Measurements from ENCODE around the gene NUCKS1. TPM values are rescaled to one million over a fixed set of nuclear protein-coding genes. Genes with fewer than 3 reads are reported as not detected.

The NUCKS1 gene
- polyA plus RNA-seq, 1 donor from 2014 or later: 134 TPM

- H3F3A ChIP-seq (ENCODE audit: insufficient read depth, low read length, poor library complexity, severe bottlenecking): peaks cover 4% of the 10 kb centered on the region
- TF ChIP-seq EP300 (conservative IDR thresholded peaks at IDR 0.05; ENCODE audit: poor library complexity, severe bottlenecking): no peak
- H3K36me3 ChIP-seq (ENCODE audit: insufficient read depth, low read length): no peaks in the 10 kb centered on the region
- no peak overlapping the region for H3K4me2 ChIP-seq (ENCODE audit: low read length)
- H4K20me1 ChIP-seq (ENCODE audit: insufficient read depth): no peaks in the 10 kb centered on the region
- no peaks in the 10 kb centered on the region for H3K27me3 ChIP-seq (ENCODE audit: insufficient read depth, low read depth, low read length)
- no peak overlapping the region for H2AFZ ChIP-seq (ENCODE audit: low read depth, low read length)
- H3K9me2 ChIP-seq (ENCODE audit: insufficient read depth, low read length): no peaks in the 10 kb centered on the region
- H3K9ac ChIP-seq (ENCODE audit: low read length): no peak overlapping the region
- no peak overlapping the region for H3K27ac ChIP-seq (ENCODE audit: low read length)
- H3K9me3 ChIP-seq (ENCODE audit: low read length): no peaks in the 10 kb centered on the region
- H3K79me2 ChIP-seq (replicated peaks; ENCODE audit: insufficient read depth, low read length): peaks cover 3% of the 10 kb centered on the region
- H3K4me3 ChIP-seq (ENCODE audit: low read length): no peak overlapping the region
Observed at GRCh38 chr1:205665201-205666045, 84.6 kb downstream of the NUCKS1 start.

GRCh38 chr1:205664399-205665017 is 85.5 kb downstream of the NUCKS1 start:
- no peak overlapping the region for H3K9ac ChIP-seq (ENCODE audit: low read length)
- H3K4me3 ChIP-seq (ENCODE audit: low read length): no peak overlapping the region
- no peak overlapping the region for H2AFZ ChIP-seq (ENCODE audit: low read depth, low read length)

More at GRCh38 chr1:205664399-205665017, 85.5 kb downstream of the NUCKS1 start:
- no peak overlapping the region for H3K27ac ChIP-seq (ENCODE audit: low read length)
- H3F3A ChIP-seq (ENCODE audit: insufficient read depth, low read length, poor library complexity, severe bottlenecking): no peaks in the 10 kb centered on the region
- H3K9me3 ChIP-seq (ENCODE audit: low read length): no peaks in the 10 kb centered on the region
- no peaks in the 10 kb centered on the region for H3K9me2 ChIP-seq (ENCODE audit: insufficient read depth, low read length)
- TF ChIP-seq CTCF (IDR thresholded peaks at IDR 0.05; ENCODE audit: poor library complexity, severe bottlenecking) (no peak), RAD21 (conservative IDR thresholded peaks at IDR 0.05) (no peak), REST (IDR thresholded peaks at IDR 0.05; ENCODE audit: borderline replicate concordance) (no peak), EP300 (conservative IDR thresholded peaks at IDR 0.05; ENCODE audit: poor library complexity, severe bottlenecking) (no peak), POLR2AphosphoS5 (IDR thresholded peaks at IDR 0.05) (no peak), MXI1 (conservative IDR thresholded peaks at IDR 0.05; ENCODE audit: poor library complexity, severe bottlenecking) (no peak), SMC3 (conservative IDR thresholded peaks at IDR 0.05; ENCODE audit: poor library complexity) (no peak), EZH2 (IDR thresholded peaks at IDR 0.05; ENCODE audit: borderline replicate concordance, insufficient read depth, low read length, poor library complexity, severe bottlenecking) (no peak)
- H3K36me3 ChIP-seq (ENCODE audit: insufficient read depth, low read length): no peaks in the 10 kb centered on the region
- H3K79me2 ChIP-seq (replicated peaks; ENCODE audit: insufficient read depth, low read length): peaks cover 3% of the 10 kb centered on the region
- H3K4me2 ChIP-seq (ENCODE audit: low read length): no peak overlapping the region
- H3K27me3 ChIP-seq (ENCODE audit: insufficient read depth, low read depth, low read length): no peaks in the 10 kb centered on the region
- no peaks in the 10 kb centered on the region for H4K20me1 ChIP-seq (ENCODE audit: insufficient read depth)

Measured in neural cell (in vitro differentiated cells).